ENCODE data around the gene TSHZ2.

The TSHZ2 gene

DNA sequence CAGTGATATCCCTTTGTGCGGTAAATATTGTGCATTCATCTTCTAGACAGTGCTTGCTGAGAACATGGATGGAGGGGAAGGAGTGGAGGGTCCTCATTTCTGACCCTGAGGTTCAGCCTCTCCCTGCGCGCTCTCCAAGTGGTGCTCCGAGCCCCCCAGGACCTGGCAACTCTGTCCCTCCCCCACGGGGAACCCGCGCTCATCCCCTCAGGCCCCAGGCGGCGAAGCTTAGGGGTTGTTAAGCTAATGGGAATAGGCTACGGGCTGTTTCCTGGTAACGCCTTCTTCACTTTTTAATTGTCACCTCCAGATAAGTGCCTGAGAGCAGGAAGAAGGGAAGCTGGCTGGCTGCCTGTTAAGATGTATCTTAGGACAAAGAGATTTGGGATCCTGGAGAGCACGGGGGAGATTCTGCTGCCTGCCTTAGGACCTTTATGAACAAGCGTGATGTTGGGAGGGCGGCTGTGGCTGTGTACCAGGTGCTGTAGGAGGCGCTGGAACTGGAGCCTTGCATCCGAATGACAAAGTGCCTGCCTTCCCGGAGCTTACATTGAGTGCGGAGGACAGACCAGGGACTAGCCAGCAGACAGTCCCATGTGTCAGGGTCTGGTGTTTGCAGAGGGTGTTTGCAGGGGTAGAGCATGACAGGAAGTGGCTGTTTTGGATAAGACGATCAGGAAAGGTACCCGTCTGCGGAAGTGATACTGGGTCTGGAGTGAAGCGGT, 11.7 kb downstream of the TSHZ2 start:
- in situ Hi-C loops (cut with HindIII; ENCODE audit: low pct_ligation_motif_present, low sequenced_read_pairs), result no loop called here
- DNase-seq, result no peak
- no peak overlapping the region for H3K27ac ChIP-seq
- no peaks in the 10 kb centered on the region for H3K36me3 ChIP-seq (replicated peaks)
- no peaks in the 10 kb centered on the region for H3K27me3 ChIP-seq (replicated peaks)
- H3K4me3 ChIP-seq (ENCODE audit: low read depth, low read length), result no peak overlapping the region
- TF ChIP-seq, protein P1, sequence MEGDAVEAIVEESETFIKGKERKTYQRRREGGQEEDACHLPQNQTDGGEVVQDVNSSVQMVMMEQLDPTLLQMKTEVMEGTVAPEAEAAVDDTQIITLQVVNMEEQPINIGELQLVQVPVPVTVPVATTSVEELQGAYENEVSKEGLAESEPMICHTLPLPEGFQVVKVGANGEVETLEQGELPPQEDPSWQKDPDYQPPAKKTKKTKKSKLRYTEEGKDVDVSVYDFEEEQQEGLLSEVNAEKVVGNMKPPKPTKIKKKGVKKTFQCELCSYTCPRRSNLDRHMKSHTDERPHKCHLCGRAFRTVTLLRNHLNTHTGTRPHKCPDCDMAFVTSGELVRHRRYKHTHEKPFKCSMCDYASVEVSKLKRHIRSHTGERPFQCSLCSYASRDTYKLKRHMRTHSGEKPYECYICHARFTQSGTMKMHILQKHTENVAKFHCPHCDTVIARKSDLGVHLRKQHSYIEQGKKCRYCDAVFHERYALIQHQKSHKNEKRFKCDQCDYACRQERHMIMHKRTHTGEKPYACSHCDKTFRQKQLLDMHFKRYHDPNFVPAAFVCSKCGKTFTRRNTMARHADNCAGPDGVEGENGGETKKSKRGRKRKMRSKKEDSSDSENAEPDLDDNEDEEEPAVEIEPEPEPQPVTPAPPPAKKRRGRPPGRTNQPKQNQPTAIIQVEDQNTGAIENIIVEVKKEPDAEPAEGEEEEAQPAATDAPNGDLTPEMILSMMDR (IDR thresholded peaks at IDR 0.05; ENCODE audit: low read depth, low read length, missing control alignments), result no peak

DNA sequence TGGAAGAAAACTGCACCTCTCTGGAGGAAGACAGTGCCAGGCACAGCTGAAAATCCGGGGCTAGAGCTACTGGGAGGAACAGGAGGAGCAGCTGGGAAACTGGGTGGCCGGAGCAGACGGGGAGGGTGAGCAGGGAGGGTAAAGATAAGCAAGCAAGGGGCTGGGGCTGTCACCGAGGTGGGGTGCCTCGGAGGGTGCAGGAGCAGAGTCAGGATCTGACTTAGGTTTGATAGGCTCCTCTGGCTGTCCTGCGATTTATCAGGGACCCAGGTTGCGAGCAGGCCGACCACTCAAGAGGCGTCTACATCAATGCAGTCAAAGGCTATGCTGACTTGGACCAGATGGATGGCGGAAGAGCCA, 12.3 kb downstream of the TSHZ2 start:
- no peak for DNase-seq
- in situ Hi-C loops (cut with HindIII; ENCODE audit: low pct_ligation_motif_present, low sequenced_read_pairs), result no loop called here

GRCh38 chr20:52985687-52986086, 13.5 kb downstream of the TSHZ2 start:
- in situ Hi-C loops (cut with HindIII; ENCODE audit: low pct_ligation_motif_present, low sequenced_read_pairs), result no loop called here
- TF ChIP-seq, protein P1 (IDR thresholded peaks at IDR 0.05; ENCODE audit: low read depth, low read length, missing control alignments), result no peak
- DNase-seq, result no peak
- H3K27ac ChIP-seq, result no peak overlapping the region
- H3K4me3 ChIP-seq (ENCODE audit: low read depth, low read length), result no peak overlapping the region
- H3K27me3 ChIP-seq (replicated peaks), result no peaks in the 10 kb centered on the region
- no peaks in the 10 kb centered on the region for H3K36me3 ChIP-seq (replicated peaks)

More for the DNA sequence above, 12.3 kb downstream of the TSHZ2 start:
- no peaks in the 10 kb centered on the region for H3K27me3 ChIP-seq (replicated peaks)
- TF ChIP-seq, protein P1 (IDR thresholded peaks at IDR 0.05; ENCODE audit: low read depth, low read length, missing control alignments), result no peak
- H3K4me3 ChIP-seq (ENCODE audit: low read depth, low read length), result no peak overlapping the region
- no peaks in the 10 kb centered on the region for H3K36me3 ChIP-seq (replicated peaks)
- no peak overlapping the region for H3K27ac ChIP-seq

DNA sequence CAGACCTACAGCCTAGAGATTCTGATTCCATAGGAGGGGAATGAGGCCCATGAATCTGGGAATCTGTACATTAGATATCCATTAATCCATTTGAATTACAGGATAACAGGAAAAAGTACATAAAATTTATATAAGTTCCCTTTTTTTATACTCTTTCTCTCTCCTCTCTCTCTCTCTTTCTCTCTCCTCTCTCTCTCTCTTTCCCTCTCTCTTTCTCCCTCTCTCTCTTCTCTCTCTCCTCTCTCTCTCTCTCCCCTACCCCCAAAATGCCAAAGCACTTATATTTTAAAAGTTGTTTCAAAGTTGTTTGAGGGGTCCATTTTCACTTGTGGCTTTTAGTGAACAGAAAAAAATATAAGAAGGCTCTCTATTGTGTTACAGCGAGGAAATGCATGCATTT, 15.1 kb downstream of the TSHZ2 start:
- H3K4me3 ChIP-seq (ENCODE audit: low read depth, low read length), result no peak overlapping the region
- H3K27ac ChIP-seq, result no peak overlapping the region
- DNase-seq, result no peak
- in situ Hi-C loops (cut with HindIII; ENCODE audit: low pct_ligation_motif_present, low sequenced_read_pairs), result no loop called here
- H3K27me3 ChIP-seq (replicated peaks), result no peaks in the 10 kb centered on the region
- H3K36me3 ChIP-seq (replicated peaks), result no peaks in the 10 kb centered on the region
- TF ChIP-seq, protein P1 (IDR thresholded peaks at IDR 0.05; ENCODE audit: low read depth, low read length, missing control alignments), result no peak

GRCh38 chr20:52991830-52992229, 19.7 kb downstream of the TSHZ2 start:
- DNase-seq, result no peak

More at GRCh38 chr20:52991830-52992229, 19.7 kb downstream of the TSHZ2 start:
- in situ Hi-C loops (cut with HindIII; ENCODE audit: low pct_ligation_motif_present, low sequenced_read_pairs), result no loop called here
- H3K27ac ChIP-seq, result no peak overlapping the region
- H3K36me3 ChIP-seq (replicated peaks), result no peaks in the 10 kb centered on the region
- no peak overlapping the region for H3K4me3 ChIP-seq (ENCODE audit: low read depth, low read length)
- H3K27me3 ChIP-seq (replicated peaks), result no peaks in the 10 kb centered on the region
- TF ChIP-seq, protein P1 (IDR thresholded peaks at IDR 0.05; ENCODE audit: low read depth, low read length, missing control alignments), result no peak
